Retinal pigment epithelial cell (primary cell): ENCODE data around the gene CLEC12A.

Experiments
- DNase-seq: peaks from one replicate; pipeline ENCODE4 v3.0.0-alpha.2; 2010; ENCODE audit warnings: low read depth
- H3K4me3 ChIP-seq: 2 replicates; pipeline ENCODE4 v1.5.1; 2011; ENCODE audit warnings: mild to moderate bottlenecking, low read length, control low read depth, moderate library complexity
- TF ChIP-seq, protein P1 (sequence below): conservative IDR thresholded peaks from 2 replicates; pipeline ENCODE4 v1.5.1; 2011; ENCODE audit warnings: low read depth, low read length, control low read depth, inconsistent platforms

The CLEC12A gene

GRCh38 chr12:9933958-9934357, 37.3 kb upstream of the CLEC12A start:
- no peak for DNase-seq
- no peak overlapping the region for H3K4me3 ChIP-seq
- TF ChIP-seq, protein P1, sequence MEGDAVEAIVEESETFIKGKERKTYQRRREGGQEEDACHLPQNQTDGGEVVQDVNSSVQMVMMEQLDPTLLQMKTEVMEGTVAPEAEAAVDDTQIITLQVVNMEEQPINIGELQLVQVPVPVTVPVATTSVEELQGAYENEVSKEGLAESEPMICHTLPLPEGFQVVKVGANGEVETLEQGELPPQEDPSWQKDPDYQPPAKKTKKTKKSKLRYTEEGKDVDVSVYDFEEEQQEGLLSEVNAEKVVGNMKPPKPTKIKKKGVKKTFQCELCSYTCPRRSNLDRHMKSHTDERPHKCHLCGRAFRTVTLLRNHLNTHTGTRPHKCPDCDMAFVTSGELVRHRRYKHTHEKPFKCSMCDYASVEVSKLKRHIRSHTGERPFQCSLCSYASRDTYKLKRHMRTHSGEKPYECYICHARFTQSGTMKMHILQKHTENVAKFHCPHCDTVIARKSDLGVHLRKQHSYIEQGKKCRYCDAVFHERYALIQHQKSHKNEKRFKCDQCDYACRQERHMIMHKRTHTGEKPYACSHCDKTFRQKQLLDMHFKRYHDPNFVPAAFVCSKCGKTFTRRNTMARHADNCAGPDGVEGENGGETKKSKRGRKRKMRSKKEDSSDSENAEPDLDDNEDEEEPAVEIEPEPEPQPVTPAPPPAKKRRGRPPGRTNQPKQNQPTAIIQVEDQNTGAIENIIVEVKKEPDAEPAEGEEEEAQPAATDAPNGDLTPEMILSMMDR, result no peak

DNA sequence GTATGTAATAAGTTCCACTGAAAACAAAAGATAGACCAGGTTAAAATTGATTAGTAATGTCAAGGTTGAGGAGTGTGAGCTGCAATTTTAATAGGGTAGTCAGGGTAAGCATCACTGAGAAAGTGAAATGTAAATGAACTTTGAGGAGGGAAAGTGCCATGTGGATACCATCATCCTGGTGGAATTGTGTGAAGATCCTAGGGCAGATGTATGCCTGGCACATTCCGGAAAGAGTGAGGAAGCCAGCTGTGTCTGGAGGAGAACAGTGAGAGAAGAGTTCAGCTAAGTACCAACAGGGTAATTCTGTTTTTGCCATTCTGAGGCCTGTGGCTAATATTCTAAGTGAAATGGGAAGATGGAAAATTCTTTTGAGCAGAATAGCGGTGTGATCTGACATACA, 36.2 kb upstream of the CLEC12A start:
- no peak for DNase-seq
- no peak overlapping the region for H3K4me3 ChIP-seq
- TF ChIP-seq, protein P1, result no peak

GRCh38 chr12:9936591-9936990, 34.6 kb upstream of the CLEC12A start:
- no peak for DNase-seq
- H3K4me3 ChIP-seq, result no peak overlapping the region
- TF ChIP-seq, protein P1, result no peak

- DNase-seq, result no peak
- no peak overlapping the region for H3K4me3 ChIP-seq
- TF ChIP-seq, protein P1, result peak; percentile 40
Observed at GRCh38 chr12:9940375-9940774, 30.8 kb upstream of the CLEC12A start.

DNA sequence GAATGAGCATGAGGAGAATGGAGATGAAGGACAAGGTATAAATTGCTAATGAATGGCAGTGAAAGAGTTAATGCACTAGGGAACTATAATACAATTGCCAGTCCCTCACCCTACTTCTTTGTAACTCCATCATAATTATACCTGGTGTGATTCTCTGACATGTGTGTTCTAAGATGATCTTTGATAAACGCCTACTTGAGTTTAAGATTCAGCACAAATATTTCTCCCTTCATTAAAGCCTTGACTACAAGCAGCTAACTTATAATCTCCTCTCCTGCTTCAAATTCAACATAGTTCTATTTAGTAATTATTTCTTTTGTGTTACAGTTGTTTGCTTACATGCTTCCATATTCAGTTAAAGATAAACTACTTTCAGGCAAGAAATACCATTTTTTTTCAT, 29.4 kb upstream of the CLEC12A start:
- TF ChIP-seq, protein P1, result no peak
- no peak overlapping the region for H3K4me3 ChIP-seq
- DNase-seq, result no peak

- TF ChIP-seq, protein P1, result no peak
- no peak overlapping the region for H3K4me3 ChIP-seq
- DNase-seq, result no peak
Observed at GRCh38 chr12:9943240-9943639, 28.0 kb upstream of the CLEC12A start.

DNA sequence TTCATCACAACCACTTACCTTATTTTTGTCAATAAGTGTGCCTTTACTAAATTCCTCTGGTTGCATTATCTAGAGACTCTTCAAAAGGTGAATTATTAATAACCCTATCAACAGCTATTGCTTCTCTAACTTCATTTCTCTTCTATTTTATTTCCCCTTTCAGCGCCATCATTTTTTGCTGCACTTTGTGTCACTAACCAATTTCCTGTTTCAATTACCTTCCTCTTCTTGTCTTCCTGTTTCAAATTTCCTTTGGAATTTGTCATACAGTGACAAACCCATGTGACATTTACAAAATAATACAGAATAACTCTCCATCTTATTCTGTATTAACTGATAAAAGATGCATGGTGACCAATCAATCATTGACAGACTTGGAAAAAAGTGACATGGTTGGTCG, 26.8 kb upstream of the CLEC12A start:
- no peak overlapping the region for H3K4me3 ChIP-seq
- DNase-seq, result no peak
- TF ChIP-seq, protein P1, result no peak
